HG03469 (cell line): ENCODE data around the gene TRIM66.
A peak's percentile ranks its signal among the peaks of the same experiment; 100 is the strongest.
"Not testable (repeated sequence)": the region's sequence is repeated elsewhere in the genome, so short reads cannot be mapped to it uniquely, and the experiment has no call there.

Experiments used
- ATAC-seq: cut with Tn5 transposase; IDR thresholded peaks from one replicate; pipeline ENCODE4 v1.9.1; 2021; ENCODE audit warnings: mild to moderate bottlenecking, moderate library complexity, moderate number of reproducible peaks; ENCODE audit not compliant: unreplicated experiment

The TRIM66 gene

DNA sequence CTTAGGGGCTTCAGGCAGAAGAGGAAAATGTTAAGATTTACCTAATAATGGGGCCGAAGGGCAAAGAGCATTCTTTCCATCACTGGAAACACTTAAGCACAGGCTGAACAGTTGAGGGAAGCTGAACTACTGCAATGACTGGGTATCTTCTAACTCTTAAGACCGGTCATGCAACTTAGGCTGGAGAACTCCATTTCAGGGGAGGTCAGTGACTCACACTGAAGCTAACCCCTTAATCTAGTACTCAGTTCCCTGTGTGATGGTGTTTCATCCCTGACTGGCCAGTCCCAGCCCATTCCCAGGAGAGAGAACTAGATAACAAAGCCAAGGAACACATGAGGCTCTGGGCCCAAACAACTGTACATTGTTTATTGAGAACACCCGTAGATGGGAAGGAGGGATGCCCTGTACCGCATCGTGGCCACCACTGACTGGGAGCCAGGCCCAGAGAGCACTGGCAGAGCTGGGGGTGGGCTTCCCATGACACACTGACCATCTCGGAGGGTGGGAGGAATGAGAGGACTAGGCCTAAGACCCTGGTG, 10.6 kb upstream of the TRIM66 start:
- ATAC-seq: no peak

DNA sequence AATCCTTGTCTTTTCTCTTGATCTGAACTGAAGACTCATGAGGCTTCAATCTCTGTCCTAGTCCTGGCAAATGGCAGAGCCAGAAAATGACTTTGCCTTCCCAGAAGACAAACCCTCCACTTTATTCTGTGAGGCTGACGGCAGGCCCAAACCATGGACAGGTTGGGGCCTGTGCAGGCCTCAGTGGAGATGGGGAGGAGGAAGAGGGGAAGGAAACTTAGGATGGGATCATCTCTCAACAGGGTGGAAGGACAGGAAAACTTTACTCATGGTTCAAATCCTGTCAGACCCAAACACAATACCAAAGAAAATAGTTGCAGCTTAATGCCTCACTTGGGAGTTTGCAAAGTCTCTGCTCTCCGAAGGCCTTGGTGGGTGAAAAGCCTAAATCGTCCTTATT, 10.0 kb upstream of the TRIM66 start:
- no peak for ATAC-seq

DNA sequence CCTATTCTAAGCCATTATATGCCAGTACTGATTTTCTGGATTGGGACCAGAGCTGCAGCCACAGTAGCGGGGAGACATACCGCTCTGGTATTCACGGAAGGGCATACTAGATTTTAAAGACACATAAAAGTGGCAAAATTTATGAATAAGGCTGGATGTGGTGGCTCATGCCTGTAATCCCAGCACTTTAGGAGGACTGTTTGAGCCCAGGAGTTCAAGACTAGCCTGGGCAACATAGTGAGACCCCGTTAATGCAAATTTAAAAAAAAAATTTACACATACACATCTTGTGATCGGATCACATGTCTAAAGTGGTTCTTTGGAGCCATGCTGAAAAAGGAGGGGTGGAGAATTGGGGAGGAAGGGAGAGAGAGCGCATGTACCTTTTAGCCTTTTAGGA, 9.1 kb upstream of the TRIM66 start:
- no peak for ATAC-seq

DNA sequence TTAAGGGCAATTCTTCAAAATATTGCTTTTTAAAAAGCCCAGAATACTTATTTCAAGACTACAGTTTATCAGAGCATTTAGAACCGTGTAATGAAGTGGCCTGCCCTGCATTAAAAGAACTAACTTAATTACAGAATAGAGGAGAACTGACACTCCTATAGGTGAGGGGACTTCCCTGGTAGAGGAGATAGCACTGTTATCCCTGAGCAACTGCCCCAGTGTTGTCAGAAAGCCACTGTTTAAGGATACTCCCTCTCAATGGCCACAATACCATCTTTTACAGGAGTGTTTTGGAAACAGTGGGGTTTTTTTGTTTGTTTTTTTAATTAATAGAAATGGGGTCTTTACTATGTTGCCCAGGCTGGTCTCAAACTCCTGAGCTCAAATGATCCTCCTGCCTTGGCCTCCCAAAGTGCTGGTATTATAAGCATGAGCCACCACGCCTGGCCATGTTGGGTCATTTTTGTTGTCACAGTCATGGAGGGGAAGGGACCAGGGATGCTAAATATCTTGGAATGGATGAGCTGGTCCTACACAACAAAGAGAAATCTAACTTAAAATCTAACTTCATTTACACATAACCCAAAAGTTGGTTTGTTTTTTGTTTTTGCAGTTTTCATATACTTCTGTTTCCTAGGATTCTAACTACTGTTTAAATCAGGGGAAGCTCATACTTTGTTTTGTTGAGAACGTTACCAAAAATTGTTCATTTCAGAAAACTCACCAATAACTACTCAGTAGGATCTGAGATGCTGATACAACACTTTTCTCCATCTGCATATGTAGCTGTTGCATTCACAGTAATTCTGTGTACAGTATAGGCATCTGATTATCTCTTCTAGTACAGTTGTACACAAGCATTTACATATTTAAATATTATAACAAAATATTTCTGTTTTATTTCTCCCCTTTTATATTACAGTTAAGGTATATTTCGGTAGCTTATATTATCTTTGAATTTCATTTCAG, 8.2 kb upstream of the TRIM66 start:
- ATAC-seq: no peak

DNA sequence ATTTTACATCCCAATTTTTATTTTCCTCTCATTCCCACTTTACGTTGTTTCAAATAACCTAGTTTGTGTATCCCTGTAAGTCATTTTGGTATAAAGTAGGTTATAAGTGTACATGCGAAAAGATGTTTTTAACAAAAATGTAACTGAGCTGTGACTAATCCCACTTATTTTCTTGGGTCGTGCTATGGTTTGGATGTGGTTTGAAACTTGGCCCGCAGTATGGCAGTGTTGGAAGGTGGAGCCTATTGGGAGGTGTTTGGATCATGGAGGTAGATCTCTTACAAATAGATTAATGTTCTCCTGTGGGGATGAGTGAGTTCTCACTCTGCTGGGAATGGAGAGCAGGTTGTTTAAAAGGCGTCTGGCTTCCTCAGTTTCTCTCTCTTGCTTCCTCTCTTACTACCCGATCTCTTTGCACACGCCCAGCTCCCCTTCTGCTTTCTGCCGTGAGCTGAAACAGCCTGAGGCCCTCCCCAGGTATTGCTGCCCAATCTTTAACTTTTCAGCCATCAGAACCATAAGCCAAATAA, 7.3 kb upstream of the TRIM66 start:
- ATAC-seq: no peak

DNA sequence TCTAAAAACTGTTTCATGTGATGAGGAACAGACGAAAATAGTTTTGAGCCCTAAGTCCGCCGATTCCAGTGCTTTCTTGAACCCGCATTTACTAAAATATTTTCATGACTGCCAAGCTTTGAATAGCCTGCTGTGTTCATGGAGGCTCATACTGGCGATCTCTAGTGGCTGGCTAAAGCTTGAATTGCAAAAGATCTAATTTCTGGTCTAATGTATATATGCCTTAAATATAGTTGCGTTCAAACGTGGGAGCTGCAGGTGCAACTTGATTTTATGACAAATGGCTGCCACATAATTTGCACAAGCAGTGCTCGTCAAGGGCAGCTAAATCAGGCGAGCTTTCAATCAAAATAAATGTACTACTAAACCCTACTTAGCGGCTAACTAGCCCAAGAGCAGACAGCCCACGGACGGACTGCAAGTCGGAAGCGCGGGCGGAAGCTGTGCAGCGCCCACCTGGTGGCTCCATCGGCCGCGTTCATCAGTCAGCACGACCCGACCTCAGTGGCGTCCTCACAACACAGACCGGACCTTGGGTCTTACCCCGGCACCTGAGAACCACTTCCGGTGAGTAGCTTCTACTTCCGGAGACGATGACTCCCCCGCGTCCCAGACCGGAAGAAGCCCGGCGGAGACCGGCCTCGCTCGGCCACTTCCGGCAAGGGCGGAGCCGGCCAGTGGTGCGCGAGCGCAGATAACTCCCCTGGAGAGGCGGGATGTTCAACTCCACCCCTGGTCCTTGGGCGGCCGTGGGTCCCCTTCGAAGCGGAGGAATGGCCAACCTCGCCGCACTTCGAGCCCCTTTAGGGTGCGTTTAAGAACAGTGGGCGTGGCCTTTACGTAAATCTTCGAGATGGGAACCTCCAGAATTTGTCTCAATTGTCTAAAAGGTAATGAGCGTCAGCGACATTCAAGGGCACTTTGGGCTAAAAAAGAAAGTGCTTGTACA, 6.2 kb upstream of the TRIM66 start:
- ATAC-seq: peak; percentile 75

DNA sequence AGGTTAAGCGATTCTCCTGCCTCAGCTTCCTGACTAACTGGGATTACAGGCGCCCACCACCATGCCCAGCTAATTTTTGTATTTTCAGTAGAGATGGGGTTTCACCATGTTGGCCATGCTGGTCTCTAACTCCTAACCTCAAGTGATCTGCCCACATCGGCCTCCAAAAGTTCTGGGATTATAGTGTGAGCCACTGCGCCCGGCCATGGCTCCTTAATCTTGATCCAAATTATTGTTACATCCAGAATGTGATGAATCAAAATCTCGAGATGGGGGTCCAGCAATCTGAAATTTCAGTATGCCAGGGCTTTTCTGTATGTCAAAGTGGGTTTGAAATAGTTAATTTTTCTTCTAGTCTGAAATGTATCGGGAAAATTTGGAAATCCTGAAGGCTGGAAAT, 3.9 kb upstream of the TRIM66 start:
- no peak for ATAC-seq

DNA sequence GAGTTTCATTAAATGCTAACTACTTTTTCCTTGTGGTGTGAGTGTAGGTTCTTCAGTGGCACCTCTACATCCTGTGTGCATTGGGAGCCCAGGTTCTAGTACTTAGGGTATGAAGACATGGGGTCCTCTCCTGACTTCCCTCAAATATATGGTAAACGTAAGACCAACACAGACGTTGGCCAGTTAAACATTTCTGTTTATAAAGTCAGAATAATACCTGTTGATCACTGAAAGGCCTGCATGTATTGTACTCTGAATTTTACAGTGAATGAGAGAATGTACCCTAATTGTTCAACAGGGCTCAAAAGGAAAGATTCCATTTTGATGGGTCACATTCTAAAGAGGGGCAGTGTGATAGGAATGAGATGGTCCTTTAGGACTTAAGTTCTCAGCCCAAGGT, 3.4 kb upstream of the TRIM66 start:
- no peak for ATAC-seq

DNA sequence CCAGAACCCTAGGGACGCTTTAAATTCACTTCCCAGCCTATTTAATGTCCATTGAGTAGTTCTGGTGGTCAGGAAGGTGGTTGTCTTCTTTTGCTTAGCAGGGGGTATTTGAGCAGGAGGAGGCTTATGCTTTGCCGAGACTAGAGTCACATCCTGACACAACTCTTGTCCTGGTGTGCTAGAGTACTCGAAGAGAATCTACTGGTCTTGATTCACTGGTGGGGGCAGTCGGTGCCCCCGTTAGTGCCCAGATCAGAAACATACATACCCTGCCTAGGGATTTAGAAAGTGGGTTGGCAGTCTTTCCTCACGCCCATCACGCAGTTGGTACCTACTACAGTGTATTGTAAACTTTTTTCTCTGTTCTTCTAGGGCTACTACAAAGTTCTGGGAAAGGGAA, 2.8 kb upstream of the TRIM66 start:
- ATAC-seq: no peak

DNA sequence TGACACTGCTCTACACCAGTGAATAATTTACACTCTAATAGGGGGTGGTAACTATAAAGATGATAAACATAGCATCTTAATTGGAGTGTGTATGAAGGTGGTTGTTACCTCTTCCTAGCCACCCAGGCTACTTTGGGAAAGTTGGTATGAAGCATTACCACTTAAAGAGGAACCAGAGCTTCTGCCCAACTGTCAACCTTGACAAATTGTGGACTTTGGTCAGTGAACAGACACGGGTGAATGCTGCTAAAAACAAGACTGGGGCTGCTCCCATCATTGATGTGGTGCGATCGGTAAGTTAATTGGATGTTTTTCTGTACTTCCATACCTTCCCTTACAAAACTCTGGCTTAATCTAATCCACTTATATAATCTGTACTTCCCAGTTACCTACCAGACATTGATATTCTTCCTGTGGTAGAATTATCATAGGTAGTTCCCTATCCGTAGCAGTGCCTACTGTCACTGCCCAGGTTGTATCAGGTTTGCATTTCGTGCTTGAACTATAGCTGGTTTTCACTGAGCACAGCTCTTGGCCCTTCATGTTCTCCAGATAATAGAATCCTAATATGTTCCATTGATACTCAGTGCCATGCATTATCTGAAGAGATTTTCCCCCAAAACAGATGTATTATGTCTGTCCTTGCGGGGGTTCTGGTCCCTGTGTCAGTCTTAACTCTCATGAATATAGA, 2.3 kb upstream of the TRIM66 start:
- ATAC-seq: no peak

DNA sequence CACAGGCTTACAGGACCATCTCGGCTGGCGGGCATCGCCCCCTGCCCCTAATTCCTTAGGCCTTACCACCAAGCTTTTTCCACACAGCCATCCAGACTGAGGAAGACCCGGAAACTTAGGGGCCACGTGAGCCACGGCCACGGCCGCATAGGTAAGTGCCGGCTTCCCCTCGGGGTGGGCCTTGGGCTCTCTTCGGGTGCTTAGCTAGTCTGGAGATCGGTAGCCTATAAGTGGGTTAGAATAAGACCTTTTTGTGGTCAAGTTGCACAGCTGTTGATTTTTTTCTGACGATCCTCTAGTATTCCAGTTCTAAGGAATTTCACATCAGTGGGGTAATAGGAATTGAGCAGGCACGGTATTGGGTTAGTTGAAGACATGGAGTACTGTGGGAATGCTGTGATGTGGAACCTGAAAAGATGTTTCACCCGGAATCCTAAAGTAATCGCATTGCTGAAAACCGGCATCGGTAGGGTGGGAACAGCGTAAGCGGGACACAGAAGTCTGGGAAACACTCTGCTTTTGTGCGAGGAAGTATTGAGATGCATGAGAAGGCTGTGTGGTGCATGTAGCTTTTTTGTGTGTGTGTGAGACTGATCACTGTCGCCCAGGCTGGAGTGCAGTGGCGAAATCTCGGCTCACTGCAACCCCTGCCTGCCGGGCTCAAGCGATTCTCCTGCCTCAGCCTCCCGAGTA, 796 bp upstream of the TRIM66 start:
- no peak for ATAC-seq

DNA sequence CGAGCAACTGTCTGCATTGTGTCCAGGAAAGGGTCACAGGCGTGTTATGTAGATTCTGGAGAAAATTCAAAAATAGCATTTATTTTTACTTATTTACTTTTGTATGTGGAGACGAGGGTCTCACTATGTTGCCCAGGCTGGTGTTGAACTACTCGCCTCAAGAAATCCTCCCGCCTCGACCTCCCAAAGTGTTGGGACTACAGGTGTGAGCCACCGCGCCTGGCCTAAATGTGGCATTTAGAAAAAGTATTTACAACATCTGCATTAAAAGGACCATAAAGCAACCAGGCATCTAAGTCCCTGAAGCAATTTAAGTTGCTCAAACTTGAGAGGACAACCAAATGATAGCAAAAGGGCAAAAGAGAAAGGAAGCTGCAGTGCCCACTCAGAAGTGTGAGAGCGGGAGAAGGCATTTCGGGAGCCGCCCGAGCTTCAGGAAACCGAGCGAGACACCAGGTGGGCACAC, 595 bp downstream of the TRIM66 start:
- ATAC-seq: no peak

DNA sequence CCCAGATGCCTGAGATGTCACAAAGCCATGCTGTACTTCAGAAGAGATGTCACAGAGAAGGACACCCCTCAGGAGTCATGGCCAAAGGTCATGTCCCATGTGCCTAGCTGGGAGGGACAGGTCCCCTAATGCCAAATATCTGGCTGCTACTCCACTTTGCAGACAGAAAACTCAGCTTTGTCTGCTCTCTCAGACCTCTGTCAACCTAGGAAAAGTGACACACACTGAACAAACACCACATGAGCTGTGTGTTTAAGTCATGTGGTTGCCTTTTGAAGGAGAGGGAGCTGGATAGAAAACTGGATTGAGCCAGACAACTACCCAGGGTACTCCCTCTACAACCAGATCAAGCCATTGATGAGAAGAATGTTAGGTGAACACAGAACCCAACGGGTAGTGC, 3.5 kb downstream of the TRIM66 start:
- no peak for ATAC-seq

DNA sequence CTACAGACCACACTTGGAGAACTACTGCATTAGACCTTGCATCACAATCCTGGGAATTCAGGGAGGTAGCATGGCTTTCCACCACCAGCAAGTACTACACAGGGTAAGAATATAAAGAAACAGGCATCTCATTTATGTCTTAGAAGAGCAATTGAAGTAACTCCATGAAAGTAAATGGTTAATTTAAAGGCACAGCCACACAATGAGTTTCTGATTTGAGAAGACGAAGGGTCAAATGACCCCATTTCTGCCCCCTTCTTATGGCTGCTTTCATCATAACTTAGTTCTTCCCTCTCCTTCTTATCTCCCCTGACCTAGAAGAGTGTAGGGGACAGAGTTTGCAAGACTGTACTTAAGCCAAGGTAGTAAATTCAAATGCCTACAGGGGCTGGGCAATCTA, 6.0 kb downstream of the TRIM66 start:
- no peak for ATAC-seq

DNA sequence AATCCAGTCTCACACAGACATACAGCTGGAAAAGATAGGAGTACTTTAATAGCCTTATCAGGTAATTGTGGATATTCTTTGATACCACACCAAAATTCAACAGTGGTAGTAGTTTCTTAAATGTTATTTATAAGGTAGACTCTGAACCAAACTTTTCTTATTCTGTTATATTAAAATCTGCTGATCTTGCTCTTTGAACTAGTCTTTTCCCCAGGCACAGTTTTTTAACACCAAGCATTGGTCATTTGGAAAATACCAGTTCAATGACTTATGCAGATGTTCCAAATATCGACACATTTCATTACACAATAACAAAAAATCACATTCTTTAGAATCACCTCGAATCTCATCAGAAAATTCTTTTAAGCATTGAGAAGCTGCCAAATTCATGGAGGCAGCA, 7.6 kb downstream of the TRIM66 start:
- no peak for ATAC-seq

DNA sequence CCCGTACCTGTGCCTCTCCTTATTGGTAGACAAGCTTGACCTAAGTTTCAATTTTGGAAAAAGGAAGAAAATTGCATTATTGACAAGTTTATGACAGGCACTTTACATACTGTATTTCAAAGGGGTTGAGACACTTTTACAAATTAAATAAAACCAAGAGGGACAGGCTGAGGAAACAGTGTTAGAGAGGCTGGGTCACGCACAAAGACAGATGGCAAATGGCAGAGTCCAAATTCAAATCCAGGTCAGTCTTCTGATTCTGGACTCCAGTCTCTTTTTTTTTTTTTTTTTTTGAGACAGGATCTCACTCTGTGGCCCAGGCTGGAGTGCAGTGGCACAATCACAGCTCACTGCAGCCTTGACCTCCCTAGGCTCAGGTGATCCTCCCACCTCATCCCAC, 10.1 kb downstream of the TRIM66 start:
- no peak for ATAC-seq

DNA sequence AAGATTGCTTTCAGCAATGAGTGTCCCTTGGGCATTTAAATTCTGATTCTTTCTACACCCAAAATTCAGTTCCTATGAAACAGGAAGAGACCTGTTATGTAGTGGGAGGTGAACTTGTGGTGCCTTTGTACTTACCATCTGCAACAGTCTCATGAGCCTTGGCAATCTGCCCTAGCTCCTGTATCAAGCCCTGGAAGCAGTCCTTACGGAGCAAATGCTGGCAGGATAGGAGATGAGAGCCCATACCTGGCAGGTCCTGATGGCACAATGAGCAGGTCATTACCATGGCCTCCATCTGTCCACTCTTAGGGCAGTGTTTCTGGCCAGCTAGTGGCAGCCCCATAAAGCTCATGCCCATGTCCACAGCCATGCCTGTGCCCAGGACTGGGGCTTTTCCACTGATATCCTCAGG, 10.8 kb downstream of the TRIM66 start:
- no peak for ATAC-seq

DNA sequence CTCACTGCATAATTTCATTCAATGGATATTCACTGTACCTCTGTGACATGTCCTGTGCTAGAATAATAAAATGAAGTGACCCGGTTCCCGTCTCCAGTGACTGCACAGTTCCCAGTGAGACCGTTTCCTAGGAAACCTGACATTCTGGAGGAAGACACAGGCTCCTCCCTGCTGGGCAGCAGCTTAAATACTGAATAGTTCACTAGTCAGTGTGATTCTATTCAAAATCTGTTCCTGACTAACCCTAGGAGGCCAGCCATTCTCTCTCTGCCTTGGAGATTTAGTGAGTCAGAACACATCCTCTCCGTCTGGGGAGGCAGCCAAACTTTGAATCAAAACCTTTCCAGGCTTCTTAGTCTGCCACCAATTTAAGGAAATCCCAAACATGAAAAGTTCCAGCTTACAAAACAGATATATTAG, 11.3 kb downstream of the TRIM66 start:
- ATAC-seq: no peak

DNA sequence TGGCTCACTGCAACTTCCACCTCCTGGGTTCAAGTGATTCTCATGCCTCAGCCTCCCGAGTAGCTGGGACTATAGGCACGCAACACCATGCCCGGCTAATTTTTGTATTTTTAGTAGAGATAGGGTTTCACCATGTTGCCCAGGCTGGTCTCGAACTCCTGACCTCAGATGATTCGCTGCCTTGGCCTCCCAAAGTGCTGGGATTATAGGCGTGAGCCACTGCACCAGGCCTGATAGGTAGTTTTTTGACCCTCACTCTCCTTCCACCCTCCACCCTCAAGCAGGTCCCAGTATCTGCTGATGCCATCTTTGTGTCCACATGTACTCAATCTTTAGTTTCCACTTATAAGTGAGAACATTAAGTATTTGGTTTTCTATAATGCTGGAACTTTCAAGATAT, 12.4 kb downstream of the TRIM66 start:
- ATAC-seq: not testable (repeated sequence)

DNA sequence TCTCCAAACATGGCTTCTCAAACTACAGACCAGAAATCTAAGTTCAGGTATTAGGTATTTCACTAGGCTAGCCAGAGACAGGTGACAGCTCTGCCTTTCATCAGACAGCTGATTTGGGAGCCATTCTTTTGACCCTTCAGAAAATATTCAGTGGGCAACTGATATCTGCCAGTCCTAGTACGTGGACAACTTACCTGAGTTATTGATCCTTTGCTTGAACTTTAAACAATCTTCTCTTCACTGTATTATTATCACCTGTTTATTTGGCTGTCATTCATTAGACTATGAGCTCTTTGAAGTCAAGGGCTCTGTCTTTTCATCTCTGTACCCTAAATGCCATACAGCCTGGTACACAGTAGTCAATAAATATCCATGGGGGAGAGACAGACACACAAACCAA, 17.2 kb downstream of the TRIM66 start:
- ATAC-seq: no peak
